IMR-90 (cell line): Measurements from ENCODE around the gene URM1.

Experiments used
- CTCF ChIP-seq: conservative IDR thresholded peaks from 2 replicates; pipeline ENCODE4 v1.5.1; 2012; ENCODE audit warnings: mild to moderate bottlenecking, low read depth, low read length, improper control_type of control experiment
- RFX5 ChIP-seq: IDR thresholded peaks from 2 replicates; pipeline ENCODE4 v1.8.0; 2012; ENCODE audit warnings: low read depth, mild to moderate bottlenecking, low read length, moderate library complexity

GRCh38 chr9:128322404-128323211 lies 48.6 kb upstream of the URM1 start, which contains the start of the genes COQ4 and TRUB2:
- TF ChIP-seq CTCF, result no peak
- no peak for TF ChIP-seq RFX5
